Activated T-cell treated with anti-CD3 and anti-CD28 coated beads, Interleukin-2, amount 50 U/mL, for 72 hours (primary cell): ENCODE data around the gene IPPK. TPM values are rescaled to one million over a fixed set of nuclear protein-coding genes. Genes with fewer than 3 reads are reported as not detected.

Source experiments
- ATAC-seq, 2 donors: fragments of 150-1000 bp; cut with Tn5 transposase; replicated peaks in 1 of 2; 2 replicates each; pipeline ENCODE4 v1.10.0; 2021; ENCODE audit warnings: moderate library complexity in 2 of 2, mild to moderate bottlenecking in 1 of 2
- DNase-seq, 2 donors: peaks; one replicate each; pipeline ENCODE4 v3.0.0; 2021 to 2022; ENCODE audit warnings: mixed read lengths in 1 of 2
- H3K27ac Mint-ChIP-seq: one replicate; pipeline ENCODE4 v1.8.0; 2022; ENCODE audit warnings: mild to moderate bottlenecking, moderate library complexity, mixed read lengths
- H3K27me3 Mint-ChIP-seq: one replicate; pipeline ENCODE4 v1.8.0; 2022; ENCODE audit warnings: low read depth, mixed read lengths
- H3K36me3 Mint-ChIP-seq, 2 donors: one replicate each; pipeline ENCODE4 v1.8.0; 2022; ENCODE audit warnings: mixed read lengths in 2 of 2, mild to moderate bottlenecking in 1 of 2; ENCODE audit not compliant: insufficient read depth in 2 of 2
- H3K4me1 Mint-ChIP-seq: one replicate; pipeline ENCODE4 v1.8.0; 2022; ENCODE audit warnings: low read depth, mixed read lengths
- H3K4me3 Mint-ChIP-seq, 2 donors: one replicate each; pipeline ENCODE4 v1.8.0; 2022; ENCODE audit warnings: mild to moderate bottlenecking in 2 of 2, mixed read lengths in 2 of 2, moderate library complexity in 2 of 2
- H3K9me3 Mint-ChIP-seq, 2 donors: one replicate each; pipeline ENCODE4 v1.8.0; 2022; ENCODE audit warnings: mixed read lengths in 2 of 2
- total RNA-seq, 2 donors: library from RNA; stranded (reverse); gene quantifications; one replicate each; pipeline ENCODE4 v1.2.3, GENCODE V29; 2022

Gene IPPK
- total RNA-seq, 2 donors from 2014 or later, result 12.2 to 14.9 TPM

GRCh38 chr9:92619601-92620300 is 50.2 kb downstream of the IPPK start:
- no peak overlapping the region for H3K27ac Mint-ChIP-seq
- ATAC-seq, result no peak
- H3K4me1 Mint-ChIP-seq, result no peaks in the 10 kb centered on the region

GRCh38 chr9:92618633-92619225 is 51.2 kb downstream of the IPPK start:
- H3K9me3 Mint-ChIP-seq, result no peaks in the 10 kb centered on the region
- H3K27me3 Mint-ChIP-seq, result no peaks in the 10 kb centered on the region
- H3K36me3 Mint-ChIP-seq, result peaks cover 2 to 12% of the 10 kb centered on the region in 2 donors
- no peak for DNase-seq
- no peak overlapping the region for H3K4me3 Mint-ChIP-seq
- ATAC-seq, result no peak
- H3K4me1 Mint-ChIP-seq, result no peaks in the 10 kb centered on the region
- no peak overlapping the region for H3K27ac Mint-ChIP-seq

More at GRCh38 chr9:92619601-92620300, 50.2 kb downstream of the IPPK start:
- no peak overlapping the region for H3K4me3 Mint-ChIP-seq
- no peaks in the 10 kb centered on the region for H3K9me3 Mint-ChIP-seq
- no peaks in the 10 kb centered on the region for H3K27me3 Mint-ChIP-seq
- H3K36me3 Mint-ChIP-seq, result peaks cover 2 to 10% of the 10 kb centered on the region in 2 donors
- DNase-seq, result no peak

GRCh38 chr9:92617951-92618510 is 51.9 kb downstream of the IPPK start:
- Mint-ChIP-seq H3K9me3 (no peaks in the 10 kb centered on the region), H3K36me3 (peaks cover 3 to 12% of the 10 kb centered on the region in 2 donors), H3K27ac (no peak overlapping the region), H3K4me3 (no peak overlapping the region), H3K4me1 (no peaks in the 10 kb centered on the region), H3K27me3 (no peaks in the 10 kb centered on the region)
- DNase-seq, result no peak
- ATAC-seq, result no peak

- Mint-ChIP-seq H3K27ac (no peak overlapping the region), H3K36me3 (peaks cover 3 to 12% of the 10 kb centered on the region in 2 donors), H3K4me3 (no peak overlapping the region), H3K4me1 (no peaks in the 10 kb centered on the region), H3K27me3 (no peaks in the 10 kb centered on the region), H3K9me3 (no peaks in the 10 kb centered on the region)
- no peak for DNase-seq
- no peak for ATAC-seq
These were observed 52.6 kb downstream of the IPPK start for GRCh38 chr9:92617195-92617813.

- peaks cover 7 to 12% of the 10 kb centered on the region in 2 donors for H3K36me3 Mint-ChIP-seq
- H3K27me3 Mint-ChIP-seq, result no peaks in the 10 kb centered on the region
- no peak overlapping the region for H3K4me3 Mint-ChIP-seq
- no peak for DNase-seq
- no peak overlapping the region for H3K27ac Mint-ChIP-seq
- no peak for ATAC-seq
- no peaks in the 10 kb centered on the region for H3K9me3 Mint-ChIP-seq
- no peaks in the 10 kb centered on the region for H3K4me1 Mint-ChIP-seq
These were observed 53.2 kb downstream of the IPPK start for GRCh38 chr9:92616655-92617111.

GRCh38 chr9:92616199-92616641 is 53.7 kb downstream of the IPPK start:
- Mint-ChIP-seq H3K4me3 (no peak overlapping the region), H3K4me1 (no peaks in the 10 kb centered on the region), H3K36me3 (peaks cover 7 to 14% of the 10 kb centered on the region in 2 donors), H3K27me3 (no peaks in the 10 kb centered on the region), H3K9me3 (no peaks in the 10 kb centered on the region), H3K27ac (no peak overlapping the region)
- no peak for ATAC-seq
- DNase-seq, result no peak

GRCh38 chr9:92615790-92616189 is 54.1 kb downstream of the IPPK start:
- ATAC-seq, result no peak
- no peaks in the 10 kb centered on the region for H3K4me1 Mint-ChIP-seq
- H3K9me3 Mint-ChIP-seq, result no peaks in the 10 kb centered on the region
- DNase-seq, result no peak
- H3K27ac Mint-ChIP-seq, result no peak overlapping the region
- peaks cover 7 to 14% of the 10 kb centered on the region in 2 donors for H3K36me3 Mint-ChIP-seq
- H3K4me3 Mint-ChIP-seq, result no peak overlapping the region
- H3K27me3 Mint-ChIP-seq, result no peaks in the 10 kb centered on the region

- DNase-seq, result no peak
These were observed 55.0 kb downstream of the IPPK start for GRCh38 chr9:92614763-92615461.

GRCh38 chr9:92614123-92614510 is 55.8 kb downstream of the IPPK start:
- H3K36me3 Mint-ChIP-seq, result peaks cover 7 to 12% of the 10 kb centered on the region in 2 donors
- DNase-seq (no peak), ATAC-seq (no peak)
- no peaks in the 10 kb centered on the region for H3K4me1 Mint-ChIP-seq
- no peak overlapping the region for H3K4me3 Mint-ChIP-seq
- no peak overlapping the region for H3K27ac Mint-ChIP-seq
- no peaks in the 10 kb centered on the region for H3K9me3 Mint-ChIP-seq
- H3K27me3 Mint-ChIP-seq, result no peaks in the 10 kb centered on the region

More at GRCh38 chr9:92614763-92615461, 55.0 kb downstream of the IPPK start:
- Mint-ChIP-seq H3K27ac (peak overlapping the region; percentile 31), H3K4me3 (no peak overlapping the region), H3K36me3 (peaks cover 7 to 12% of the 10 kb centered on the region in 2 donors), H3K4me1 (no peaks in the 10 kb centered on the region), H3K27me3 (no peaks in the 10 kb centered on the region), H3K9me3 (no peaks in the 10 kb centered on the region)
- no peak for ATAC-seq

GRCh38 chr9:92613268-92614122 is 56.4 kb downstream of the IPPK start:
- Mint-ChIP-seq H3K36me3 (peaks cover 7 to 12% of the 10 kb centered on the region in 2 donors), H3K9me3 (no peaks in the 10 kb centered on the region), H3K27ac (no peak overlapping the region), H3K27me3 (no peaks in the 10 kb centered on the region), H3K4me3 (no peak overlapping the region), H3K4me1 (no peaks in the 10 kb centered on the region)
- ATAC-seq, result no peak
- DNase-seq, result no peak

GRCh38 chr9:92612816-92613215 is 57.1 kb downstream of the IPPK start:
- no peak for ATAC-seq
- Mint-ChIP-seq H3K27ac (no peak overlapping the region), H3K4me1 (no peaks in the 10 kb centered on the region), H3K36me3 (peaks cover 7 to 12% of the 10 kb centered on the region in 2 donors), H3K27me3 (no peaks in the 10 kb centered on the region), H3K4me3 (no peak overlapping the region), H3K9me3 (no peaks in the 10 kb centered on the region)
- no peak for DNase-seq

GRCh38 chr9:92612292-92612691 is 57.6 kb downstream of the IPPK start:
- no peak for DNase-seq
- H3K36me3 Mint-ChIP-seq, result peaks cover 7 to 12% of the 10 kb centered on the region in 2 donors
- no peaks in the 10 kb centered on the region for H3K9me3 Mint-ChIP-seq
- no peak for ATAC-seq
- no peaks in the 10 kb centered on the region for H3K27me3 Mint-ChIP-seq
- peaks cover under 1% of the 10 kb centered on the region for H3K4me1 Mint-ChIP-seq
- no peak overlapping the region for H3K4me3 Mint-ChIP-seq
- no peak overlapping the region for H3K27ac Mint-ChIP-seq
